GM13977 (cell line): ENCODE results near the gene MACROD2.

Source experiments
- DNase-seq: peaks from one replicate; pipeline ENCODE4 v3.0.0; 2012; ENCODE audit warnings: low spot score
- in situ Hi-C: fragments of 300-500 bp; cut with MboI; formaldehyde crosslinking; loops from one replicate; pipeline ENCODE4 v1.12.0; 2022; ENCODE audit warnings: low sequenced_read_pairs, low pct_unique_long_range_greater_than_20kb, mixed read lengths, inconsistent platforms; ENCODE audit not compliant: unreplicated experiment
- TF ChIP-seq, protein P1 (sequence below): IDR thresholded peaks from 2 replicates; pipeline ENCODE4 v1.5.1; 2012; ENCODE audit warnings: mild to moderate bottlenecking, control low read depth; ENCODE audit not compliant: insufficient read depth; ENCODE audit errors: extremely low read depth, missing control alignments

The MACROD2 gene

DNA sequence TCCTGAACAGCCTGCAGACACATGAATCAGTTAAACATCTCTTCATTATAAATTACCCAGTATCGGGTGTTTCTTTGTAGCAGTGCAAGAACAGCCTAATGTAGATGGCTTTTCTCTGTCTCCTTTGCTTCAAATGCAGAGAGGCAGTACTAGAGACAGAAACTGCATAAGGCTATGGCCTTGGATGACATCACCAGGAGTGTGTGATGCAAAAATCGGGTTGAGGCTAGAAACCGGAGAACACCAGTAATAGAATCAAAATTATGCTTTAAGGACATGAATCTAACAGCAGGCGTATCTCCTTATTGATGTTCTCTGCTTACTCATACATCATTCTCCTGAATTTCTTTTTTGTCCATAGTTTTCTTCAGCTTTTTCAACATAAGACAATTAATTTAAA is 391.4 kb downstream of the MACROD2 start:
- TF ChIP-seq, protein P1, sequence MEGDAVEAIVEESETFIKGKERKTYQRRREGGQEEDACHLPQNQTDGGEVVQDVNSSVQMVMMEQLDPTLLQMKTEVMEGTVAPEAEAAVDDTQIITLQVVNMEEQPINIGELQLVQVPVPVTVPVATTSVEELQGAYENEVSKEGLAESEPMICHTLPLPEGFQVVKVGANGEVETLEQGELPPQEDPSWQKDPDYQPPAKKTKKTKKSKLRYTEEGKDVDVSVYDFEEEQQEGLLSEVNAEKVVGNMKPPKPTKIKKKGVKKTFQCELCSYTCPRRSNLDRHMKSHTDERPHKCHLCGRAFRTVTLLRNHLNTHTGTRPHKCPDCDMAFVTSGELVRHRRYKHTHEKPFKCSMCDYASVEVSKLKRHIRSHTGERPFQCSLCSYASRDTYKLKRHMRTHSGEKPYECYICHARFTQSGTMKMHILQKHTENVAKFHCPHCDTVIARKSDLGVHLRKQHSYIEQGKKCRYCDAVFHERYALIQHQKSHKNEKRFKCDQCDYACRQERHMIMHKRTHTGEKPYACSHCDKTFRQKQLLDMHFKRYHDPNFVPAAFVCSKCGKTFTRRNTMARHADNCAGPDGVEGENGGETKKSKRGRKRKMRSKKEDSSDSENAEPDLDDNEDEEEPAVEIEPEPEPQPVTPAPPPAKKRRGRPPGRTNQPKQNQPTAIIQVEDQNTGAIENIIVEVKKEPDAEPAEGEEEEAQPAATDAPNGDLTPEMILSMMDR, result no peak
- DNase-seq, result no peak
- in situ Hi-C loops, result no loop called here

GRCh38 chr20:14401479-14402138 is 406.3 kb downstream of the MACROD2 start:
- DNase-seq, result no peak
- in situ Hi-C loops, result no loop called here
- TF ChIP-seq, protein P1, result no peak

GRCh38 chr20:14404515-14404914 is 409.2 kb downstream of the MACROD2 start:
- in situ Hi-C loops, result no loop called here
- no peak for DNase-seq
- TF ChIP-seq, protein P1, result no peak

DNA sequence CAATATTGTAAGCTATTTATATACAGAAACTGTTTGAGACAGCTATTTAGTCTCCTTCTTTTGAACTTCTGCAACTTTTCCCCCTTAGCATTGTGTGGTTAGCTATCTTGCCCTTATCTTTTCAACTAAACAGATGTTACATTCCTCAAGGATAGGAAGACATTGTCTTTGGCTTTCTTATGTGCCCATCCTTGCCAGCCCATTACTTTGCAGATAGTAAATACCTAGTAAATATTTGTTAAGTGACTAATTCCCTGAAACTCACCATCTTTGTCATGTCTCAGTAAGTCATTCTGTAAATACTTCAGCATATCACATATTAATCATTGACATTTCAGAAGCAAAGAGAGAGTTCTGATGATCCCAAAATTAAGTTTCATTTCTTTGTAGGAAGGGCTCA is 411.2 kb downstream of the MACROD2 start:
- no peak for DNase-seq

GRCh38 chr20:14407336-14407735 is 412.0 kb downstream of the MACROD2 start:
- TF ChIP-seq, protein P1, result no peak
- in situ Hi-C loops, result no loop called here
- no peak for DNase-seq

More for the DNA sequence above, 411.2 kb downstream of the MACROD2 start:
- in situ Hi-C loops, result no loop called here
- TF ChIP-seq, protein P1, result no peak

DNA sequence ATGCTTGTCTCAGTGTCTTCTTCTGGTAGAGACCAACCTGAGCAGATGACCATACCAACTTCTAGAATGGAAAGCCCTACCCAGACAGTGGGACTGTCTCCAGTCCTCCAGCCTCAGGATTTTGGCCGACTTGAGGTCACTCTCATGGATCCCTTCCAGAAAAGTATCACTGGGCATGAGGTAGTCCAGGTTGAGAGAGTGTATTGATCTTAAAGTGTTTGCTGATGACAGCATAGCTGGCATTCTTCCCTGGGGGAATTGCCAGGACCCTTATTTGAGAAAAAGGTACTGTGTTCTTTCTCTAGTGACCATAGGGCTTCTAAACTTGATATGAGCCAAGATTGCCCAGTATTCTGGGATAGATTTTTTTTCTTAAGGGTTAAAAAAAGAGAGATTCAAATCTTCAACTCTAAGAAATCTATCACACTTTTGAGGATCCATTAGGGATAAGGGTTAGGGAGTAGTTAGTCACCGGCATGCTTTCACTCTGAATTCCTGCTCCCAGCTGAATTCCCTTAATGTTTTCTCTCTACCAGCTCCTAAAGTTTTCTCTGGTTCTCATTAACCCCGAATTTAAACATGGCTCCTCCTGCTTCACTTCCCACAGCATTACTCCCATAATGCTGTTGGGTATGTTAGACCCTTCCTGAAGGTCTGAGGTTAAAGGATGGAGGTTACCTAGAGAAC is 415.7 kb downstream of the MACROD2 start:
- in situ Hi-C loops, result no loop called here
- TF ChIP-seq, protein P1, result no peak
- DNase-seq, result no peak
